Astrocyte of the cerebellum (primary cell): ENCODE data around the gene PIK3R1.

ENCODE experiments used
- DNase-seq: peaks from one replicate; pipeline ENCODE4 v3.0.0-alpha.2; 2011; ENCODE audit warnings: low read depth
- H3K4me3 ChIP-seq: 2 replicates; pipeline ENCODE4 v1.5.1; 2011; ENCODE audit warnings: mild to moderate bottlenecking, low read depth, low read length, moderate library complexity
- CTCF ChIP-seq: IDR thresholded peaks from 2 replicates; pipeline ENCODE4 v1.5.1; 2012; ENCODE audit warnings: low read length, low read depth, moderate library complexity, mild to moderate bottlenecking; ENCODE audit errors: missing control alignments
- in situ Hi-C: cut with HindIII; loops from 2 replicates; pipeline ENCODE4 v1.10.0; 2017; ENCODE audit warnings: low sequenced_read_pairs

Gene PIK3R1

DNA sequence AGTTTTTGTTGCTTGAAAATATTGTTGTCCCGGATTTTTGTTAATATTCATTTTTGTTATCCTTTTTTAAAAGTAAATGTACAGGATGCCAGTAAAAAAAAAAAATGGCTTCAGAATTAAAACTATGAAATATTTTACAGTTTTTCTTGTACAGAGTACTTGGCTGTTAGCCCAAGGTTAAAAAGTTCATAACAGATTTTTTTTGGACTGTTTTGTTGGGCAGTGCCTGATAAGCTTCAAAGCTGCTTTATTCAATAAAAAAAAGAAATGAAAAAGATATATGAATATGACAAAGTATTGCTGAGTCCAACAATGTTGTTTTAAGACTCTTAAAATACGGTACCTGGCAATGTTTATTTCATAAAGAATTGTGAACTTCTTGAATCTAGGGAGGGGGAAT, 82.9 kb downstream of the PIK3R1 start:
- TF ChIP-seq CTCF, result no peak
- no peak for DNase-seq
- in situ Hi-C loops, result no loop called here
- H3K4me3 ChIP-seq, result no peak overlapping the region

- in situ Hi-C loops, result no loop called here
- H3K4me3 ChIP-seq, result no peak overlapping the region
- no peak for DNase-seq
- no peak for TF ChIP-seq CTCF
Observed at GRCh38 chr5:68299105-68299504, 83.5 kb downstream of the PIK3R1 start.

DNA sequence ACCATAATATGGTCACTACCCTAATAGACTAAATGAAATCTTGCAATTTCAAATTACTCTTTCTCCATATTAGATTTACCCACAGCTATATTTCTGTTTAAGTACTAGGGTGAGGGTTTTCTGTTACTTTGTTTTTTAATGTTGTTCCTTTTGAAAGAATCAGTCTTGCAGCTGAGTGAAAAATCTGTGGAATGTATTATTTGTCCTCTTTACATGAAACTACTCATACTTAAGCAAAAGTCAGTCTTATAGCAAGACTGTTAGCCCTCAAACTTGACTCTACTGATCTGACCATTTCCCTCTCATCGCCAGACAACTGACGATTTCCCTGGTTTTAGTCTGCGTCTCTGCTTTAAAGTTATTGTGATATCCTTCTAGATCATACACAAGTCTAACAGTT, 84.0 kb downstream of the PIK3R1 start:
- in situ Hi-C loops, result no loop called here
- no peak for DNase-seq
- no peak for TF ChIP-seq CTCF
- no peak overlapping the region for H3K4me3 ChIP-seq

DNA sequence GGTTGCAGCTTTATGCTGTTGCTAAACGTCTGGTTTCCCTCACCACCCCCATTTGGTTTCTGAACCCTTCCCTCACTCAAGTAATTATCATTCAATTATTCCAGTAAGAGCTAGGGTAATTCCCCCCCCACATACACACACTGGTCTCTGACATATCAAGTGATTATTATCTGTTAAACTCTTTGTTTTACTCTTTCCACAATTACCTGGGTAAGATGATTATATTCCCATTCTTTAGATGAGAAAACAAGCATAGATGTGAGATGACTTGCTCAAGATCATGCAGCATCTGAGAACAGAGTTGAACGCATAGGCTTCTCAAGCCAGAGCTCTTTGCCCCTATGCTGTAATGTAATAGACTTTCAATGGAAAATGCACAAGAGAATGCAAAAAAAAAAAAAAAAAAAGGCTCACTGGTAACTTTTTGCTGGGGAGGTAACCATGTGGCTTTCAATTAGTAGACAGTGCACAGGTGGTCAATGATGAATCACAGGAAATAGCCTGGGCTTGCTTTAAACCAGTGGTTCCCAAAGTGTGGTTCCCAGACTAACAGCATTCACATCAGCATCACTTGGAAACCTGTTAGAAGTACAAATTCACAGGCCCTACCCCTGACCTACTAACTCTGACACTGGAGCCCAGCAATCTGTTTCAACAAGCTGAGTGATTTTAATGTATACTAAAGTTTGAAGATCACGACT, 87.6 kb downstream of the PIK3R1 start:
- in situ Hi-C loops, result loop anchor here (25.0 kb wide), 2 partner anchors 234 to 684 kb away; no protein-coding TSS in a partner anchor
- TF ChIP-seq CTCF, result no peak
- no peak overlapping the region for H3K4me3 ChIP-seq
- no peak for DNase-seq

- TF ChIP-seq CTCF, result no peak
- no peak overlapping the region for H3K4me3 ChIP-seq
- no peak for DNase-seq
- in situ Hi-C loops, result loop anchor here (25.0 kb wide), 2 partner anchors 233 to 683 kb away; no protein-coding TSS in a partner anchor
Observed at GRCh38 chr5:68303754-68304420, 88.3 kb downstream of the PIK3R1 start.

- no peak for TF ChIP-seq CTCF
- DNase-seq, result no peak
- H3K4me3 ChIP-seq, result no peak overlapping the region
- in situ Hi-C loops, result loop anchor here (25.0 kb wide), 2 partner anchors 233 to 683 kb away; no protein-coding TSS in a partner anchor
Observed at GRCh38 chr5:68304421-68305052, 89.0 kb downstream of the PIK3R1 start.
